ENCODE measurements around the gene TMEM14A.

TMEM14A gene

GRCh38 chr6:52636830-52637229 lies 34.1 kb upstream of the TMEM14A start:
- no peak for DNase-seq (ENCODE audit: extremely low read depth, low read depth)
- TF ChIP-seq CTCF (IDR thresholded peaks at IDR 0.05; ENCODE audit: low read depth, low read length, missing control alignments): no peak
- H3K4me3 ChIP-seq (replicated peaks; ENCODE audit: low read depth, low read length): no peak overlapping the region

- DNase-seq (ENCODE audit: extremely low read depth, low read depth): no peak
- no peak overlapping the region for H3K4me3 ChIP-seq (replicated peaks; ENCODE audit: low read depth, low read length)
- no peak for TF ChIP-seq CTCF (IDR thresholded peaks at IDR 0.05; ENCODE audit: low read depth, low read length, missing control alignments)
These were observed 31.4 kb upstream of the TMEM14A start for GRCh38 chr6:52639493-52639892.

- no peak overlapping the region for H3K4me3 ChIP-seq (replicated peaks; ENCODE audit: low read depth, low read length)
- TF ChIP-seq CTCF (IDR thresholded peaks at IDR 0.05; ENCODE audit: low read depth, low read length, missing control alignments): no peak
- no peak for DNase-seq (ENCODE audit: extremely low read depth, low read depth)
These were observed 30.7 kb upstream of the TMEM14A start for GRCh38 chr6:52640170-52640569.

GRCh38 chr6:52640916-52641315 lies 30.0 kb upstream of the TMEM14A start:
- DNase-seq (ENCODE audit: extremely low read depth, low read depth): no peak
- TF ChIP-seq CTCF (IDR thresholded peaks at IDR 0.05; ENCODE audit: low read depth, low read length, missing control alignments): no peak
- H3K4me3 ChIP-seq (replicated peaks; ENCODE audit: low read depth, low read length): no peak overlapping the region

- TF ChIP-seq CTCF (IDR thresholded peaks at IDR 0.05; ENCODE audit: low read depth, low read length, missing control alignments): no peak
- H3K4me3 ChIP-seq (replicated peaks; ENCODE audit: low read depth, low read length): no peak overlapping the region
- no peak for DNase-seq (ENCODE audit: extremely low read depth, low read depth)
These were observed 29.5 kb upstream of the TMEM14A start for GRCh38 chr6:52641388-52641787.

- no peak for DNase-seq (ENCODE audit: extremely low read depth, low read depth)
- no peak overlapping the region for H3K4me3 ChIP-seq (replicated peaks; ENCODE audit: low read depth, low read length)
- TF ChIP-seq CTCF (IDR thresholded peaks at IDR 0.05; ENCODE audit: low read depth, low read length, missing control alignments): no peak
These were observed 29.1 kb upstream of the TMEM14A start for GRCh38 chr6:52641826-52642225.

- H3K4me3 ChIP-seq (replicated peaks; ENCODE audit: low read depth, low read length): no peak overlapping the region
- TF ChIP-seq CTCF (IDR thresholded peaks at IDR 0.05; ENCODE audit: low read depth, low read length, missing control alignments): no peak
- DNase-seq (ENCODE audit: extremely low read depth, low read depth): no peak
These were observed 28.5 kb upstream of the TMEM14A start for GRCh38 chr6:52642368-52642767.
